Measurements from ENCODE around the gene ZNF273. TPM values are rescaled to one million over a fixed set of nuclear protein-coding genes. Genes with fewer than 3 reads are reported as not detected.
"Not testable (repeated sequence)": the region's sequence is repeated elsewhere in the genome, so short reads cannot be mapped to it uniquely, and the experiment has no call there.

The ZNF273 gene
- polyA plus RNA-seq, 1 donor from 2014 or later = 21.7 TPM

DNA sequence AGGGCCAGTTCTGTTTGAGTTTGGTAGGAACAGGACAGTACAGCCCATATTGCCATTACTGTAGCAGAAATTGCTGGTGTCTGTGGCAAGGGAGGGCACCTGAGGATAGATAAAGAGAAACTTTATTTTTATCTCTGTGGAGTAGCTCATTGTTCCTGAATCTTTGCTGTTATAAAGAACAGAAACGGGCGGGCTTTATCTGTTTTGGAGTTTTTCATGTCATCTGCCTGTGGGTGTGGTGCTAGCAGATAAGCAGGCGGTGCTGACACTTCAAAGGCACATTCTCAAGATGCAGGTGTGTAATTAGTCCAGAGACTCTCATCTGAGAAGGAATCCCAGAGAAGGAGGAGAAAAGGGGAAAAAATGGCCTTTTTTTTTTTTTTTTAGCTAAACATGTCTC, 11.5 kb downstream of the ZNF273 start:
- Histone ChIP-seq H3K36me3 (ENCODE audit: insufficient read depth, low read length) (no peaks in the 10 kb centered on the region), H3K27ac (ENCODE audit: low read length) (no peak overlapping the region), H3K27me3 (ENCODE audit: insufficient read depth, low read depth, low read length) (no peaks in the 10 kb centered on the region), H3K79me2 (replicated peaks; ENCODE audit: insufficient read depth, low read length) (peaks cover 29% of the 10 kb centered on the region), H3K9me3 (ENCODE audit: low read length) (peaks cover 3% of the 10 kb centered on the region), H3K9ac (ENCODE audit: low read length) (no peak overlapping the region), H3K4me2 (ENCODE audit: low read length) (no peak overlapping the region), H3F3A (ENCODE audit: insufficient read depth, low read length, poor library complexity, severe bottlenecking) (no peaks in the 10 kb centered on the region), H3K4me3 (ENCODE audit: low read length) (no peak overlapping the region), H4K20me1 (ENCODE audit: insufficient read depth) (no peaks in the 10 kb centered on the region), H2AFZ (ENCODE audit: low read depth, low read length) (no peak overlapping the region), H3K9me2 (ENCODE audit: insufficient read depth, low read length) (no peaks in the 10 kb centered on the region)
- TF ChIP-seq TAF1 (IDR thresholded peaks at IDR 0.05; ENCODE audit: low read depth) (no peak), SMC3 (conservative IDR thresholded peaks at IDR 0.05; ENCODE audit: poor library complexity) (no peak), CTCF (IDR thresholded peaks at IDR 0.05; ENCODE audit: poor library complexity, severe bottlenecking) (no peak), MXI1 (conservative IDR thresholded peaks at IDR 0.05; ENCODE audit: poor library complexity, severe bottlenecking) (no peak), POLR2AphosphoS5 (IDR thresholded peaks at IDR 0.05) (no peak), RAD21 (conservative IDR thresholded peaks at IDR 0.05) (no peak)
- TF ChIP-seq, protein P1, sequence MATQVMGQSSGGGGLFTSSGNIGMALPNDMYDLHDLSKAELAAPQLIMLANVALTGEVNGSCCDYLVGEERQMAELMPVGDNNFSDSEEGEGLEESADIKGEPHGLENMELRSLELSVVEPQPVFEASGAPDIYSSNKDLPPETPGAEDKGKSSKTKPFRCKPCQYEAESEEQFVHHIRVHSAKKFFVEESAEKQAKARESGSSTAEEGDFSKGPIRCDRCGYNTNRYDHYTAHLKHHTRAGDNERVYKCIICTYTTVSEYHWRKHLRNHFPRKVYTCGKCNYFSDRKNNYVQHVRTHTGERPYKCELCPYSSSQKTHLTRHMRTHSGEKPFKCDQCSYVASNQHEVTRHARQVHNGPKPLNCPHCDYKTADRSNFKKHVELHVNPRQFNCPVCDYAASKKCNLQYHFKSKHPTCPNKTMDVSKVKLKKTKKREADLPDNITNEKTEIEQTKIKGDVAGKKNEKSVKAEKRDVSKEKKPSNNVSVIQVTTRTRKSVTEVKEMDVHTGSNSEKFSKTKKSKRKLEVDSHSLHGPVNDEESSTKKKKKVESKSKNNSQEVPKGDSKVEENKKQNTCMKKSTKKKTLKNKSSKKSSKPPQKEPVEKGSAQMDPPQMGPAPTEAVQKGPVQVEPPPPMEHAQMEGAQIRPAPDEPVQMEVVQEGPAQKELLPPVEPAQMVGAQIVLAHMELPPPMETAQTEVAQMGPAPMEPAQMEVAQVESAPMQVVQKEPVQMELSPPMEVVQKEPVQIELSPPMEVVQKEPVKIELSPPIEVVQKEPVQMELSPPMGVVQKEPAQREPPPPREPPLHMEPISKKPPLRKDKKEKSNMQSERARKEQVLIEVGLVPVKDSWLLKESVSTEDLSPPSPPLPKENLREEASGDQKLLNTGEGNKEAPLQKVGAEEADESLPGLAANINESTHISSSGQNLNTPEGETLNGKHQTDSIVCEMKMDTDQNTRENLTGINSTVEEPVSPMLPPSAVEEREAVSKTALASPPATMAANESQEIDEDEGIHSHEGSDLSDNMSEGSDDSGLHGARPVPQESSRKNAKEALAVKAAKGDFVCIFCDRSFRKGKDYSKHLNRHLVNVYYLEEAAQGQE (IDR thresholded peaks at IDR 0.05; ENCODE audit: borderline replicate concordance) = no peak

- H3K9ac ChIP-seq (ENCODE audit: low read length); H3K9me3 ChIP-seq (ENCODE audit: low read length); H3K4me3 ChIP-seq (ENCODE audit: low read length); H3K4me2 ChIP-seq (ENCODE audit: low read length); H4K20me1 ChIP-seq (ENCODE audit: insufficient read depth); H3K27ac ChIP-seq (ENCODE audit: low read length); H3K9me2 ChIP-seq (ENCODE audit: insufficient read depth, low read length); H3K27me3 ChIP-seq (ENCODE audit: insufficient read depth, low read depth, low read length); H3K36me3 ChIP-seq (ENCODE audit: insufficient read depth, low read length); H2AFZ ChIP-seq (ENCODE audit: low read depth, low read length); H3F3A ChIP-seq (ENCODE audit: insufficient read depth, low read length, poor library complexity, severe bottlenecking): not testable (repeated sequence)
- peaks cover 22% of the 10 kb centered on the region for H3K79me2 ChIP-seq (replicated peaks; ENCODE audit: insufficient read depth, low read length)
Measured at GRCh38 chr7:64915301-64915700, 12.2 kb downstream of the ZNF273 start.

DNA sequence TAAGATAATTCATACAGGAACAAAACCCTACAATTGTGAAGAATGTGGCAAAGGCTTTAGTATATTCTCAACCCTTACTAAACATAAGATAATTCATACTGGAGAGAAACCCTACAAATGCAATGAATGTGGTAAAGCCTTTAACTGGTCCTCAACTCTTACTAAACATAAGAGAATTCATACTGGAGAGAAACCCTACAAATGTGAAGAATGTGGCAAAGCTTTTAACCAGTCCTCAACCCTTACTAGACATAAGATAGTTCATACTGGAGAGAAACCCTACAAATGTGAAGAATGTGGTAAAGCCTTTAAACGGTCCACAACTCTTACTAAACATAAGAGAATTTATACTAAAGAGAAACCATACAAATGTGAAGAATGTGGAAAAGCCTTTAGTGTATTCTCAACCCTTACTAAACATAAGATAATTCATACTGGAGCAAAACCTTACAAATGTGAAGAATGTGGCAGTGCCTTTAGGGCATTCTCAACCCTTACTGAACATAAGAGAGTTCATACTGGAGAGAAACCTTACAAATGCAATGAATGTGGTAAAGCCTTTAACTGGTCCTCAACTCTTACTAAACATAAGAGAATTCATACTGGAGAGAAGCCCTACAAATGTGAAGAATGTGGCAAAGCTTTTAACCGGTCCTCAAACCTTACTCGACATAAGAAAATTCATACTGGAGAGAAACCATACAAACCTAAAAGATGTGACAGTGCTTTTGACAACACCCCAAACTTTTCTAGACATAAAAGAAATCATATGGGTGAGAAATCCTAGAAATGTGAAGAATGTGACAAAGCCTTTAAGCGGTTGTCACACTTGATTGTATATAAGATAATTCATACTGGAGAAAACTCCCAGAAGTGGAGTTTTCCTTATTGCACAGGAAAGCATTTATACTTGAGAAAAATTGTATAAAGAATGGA, 25.4 kb downstream of the ZNF273 start:
- not testable (repeated sequence) for H3K27ac ChIP-seq (ENCODE audit: low read length); H3K9ac ChIP-seq (ENCODE audit: low read length); H3K36me3 ChIP-seq (ENCODE audit: insufficient read depth, low read length); H3K4me3 ChIP-seq (ENCODE audit: low read length); H3K9me3 ChIP-seq (ENCODE audit: low read length); H3K4me2 ChIP-seq (ENCODE audit: low read length); H3F3A ChIP-seq (ENCODE audit: insufficient read depth, low read length, poor library complexity, severe bottlenecking); H4K20me1 ChIP-seq (ENCODE audit: insufficient read depth); H3K27me3 ChIP-seq (ENCODE audit: insufficient read depth, low read depth, low read length); H2AFZ ChIP-seq (ENCODE audit: low read depth, low read length); H3K9me2 ChIP-seq (ENCODE audit: insufficient read depth, low read length); H3K79me2 ChIP-seq (replicated peaks; ENCODE audit: insufficient read depth, low read length)
